Large intestine (tissue), 1 donor: ENCODE measurements around the gene ZNF350. TPM values are rescaled to one million over a fixed set of nuclear protein-coding genes. Genes with fewer than 3 reads are reported as not detected.

Experiments
- polyA plus RNA-seq: library from polyadenylated mRNA; unstranded; fragments of 120-200 nt; gene quantifications from one replicate; pipeline ENCODE4 v1.2.1, GENCODE V29; 2013

Gene ZNF350
- polyA plus RNA-seq, 1 donor = 12.2 TPM

Other genes starting within 250 kb of the ZNF350 start
- 0.66 TPM for gene FPR1, start 235.0 kb downstream of the ZNF350 start, polyA plus RNA-seq
- gene FPR2, start 225.7 kb downstream of the ZNF350 start, polyA plus RNA-seq = 0.16 TPM
- 4.9 TPM for gene FPR3, start 191.7 kb downstream of the ZNF350 start, polyA plus RNA-seq
- gene ZNF577, start 98.9 kb downstream of the ZNF350 start, polyA plus RNA-seq = 24.8 TPM
- gene ZNF649, start 81.8 kb downstream of the ZNF350 start, polyA plus RNA-seq = 14.9 TPM
- 5.6 TPM for gene ZNF613, start 59.4 kb downstream of the ZNF350 start, polyA plus RNA-seq
- gene ZNF615, start 21.4 kb upstream of the ZNF350 start, polyA plus RNA-seq = 9.2 TPM
- 8.1 TPM for gene ZNF614, start 41.5 kb upstream of the ZNF350 start, polyA plus RNA-seq
- 13.9 TPM for gene ZNF432, start 62.0 kb upstream of the ZNF350 start, polyA plus RNA-seq
- 24.0 TPM for gene ZNF841, start 108.9 kb upstream of the ZNF350 start, polyA plus RNA-seq
- 9.6 TPM for gene ZNF616, start 153.1 kb upstream of the ZNF350 start, polyA plus RNA-seq
- gene ZNF836, start 184.8 kb upstream of the ZNF350 start, polyA plus RNA-seq = 11.6 TPM
- gene PPP2R1A, start 203.2 kb upstream of the ZNF350 start, polyA plus RNA-seq = 223 TPM